Skeletal muscle satellite cell (primary cell): ENCODE measurements around the gene SERTAD1.

Experiments used
- H3K27me3 ChIP-seq: 2 replicates; pipeline ENCODE4 v1.7.0; 2013; ENCODE audit warnings: low read length; ENCODE audit not compliant: control insufficient read depth, insufficient read depth
- H3K36me3 ChIP-seq: 2 replicates; pipeline ENCODE4 v1.7.0; 2013; ENCODE audit warnings: mild to moderate bottlenecking, control low read depth, low read length; ENCODE audit not compliant: insufficient read depth
- H3K4me1 ChIP-seq: 2 replicates; pipeline ENCODE4 v1.7.0; 2013; ENCODE audit warnings: low read length; ENCODE audit not compliant: control insufficient read depth, insufficient read depth
- H3K4me2 ChIP-seq: 2 replicates; pipeline ENCODE4 v1.7.0; 2013; ENCODE audit warnings: mild to moderate bottlenecking, low read length
- H3K4me3 ChIP-seq: 2 replicates; pipeline ENCODE4 v1.7.0; 2013; ENCODE audit warnings: low read length
- H3K9ac ChIP-seq: 2 replicates; pipeline ENCODE4 v1.7.0; 2013; ENCODE audit warnings: mild to moderate bottlenecking, low read depth, low read length, moderate library complexity
- H3K9me3 ChIP-seq: replicated peaks from 2 replicates; pipeline ENCODE4 v1.7.0; 2013; ENCODE audit warnings: mild to moderate bottlenecking, control low read depth, low read length

The SERTAD1 gene

DNA sequence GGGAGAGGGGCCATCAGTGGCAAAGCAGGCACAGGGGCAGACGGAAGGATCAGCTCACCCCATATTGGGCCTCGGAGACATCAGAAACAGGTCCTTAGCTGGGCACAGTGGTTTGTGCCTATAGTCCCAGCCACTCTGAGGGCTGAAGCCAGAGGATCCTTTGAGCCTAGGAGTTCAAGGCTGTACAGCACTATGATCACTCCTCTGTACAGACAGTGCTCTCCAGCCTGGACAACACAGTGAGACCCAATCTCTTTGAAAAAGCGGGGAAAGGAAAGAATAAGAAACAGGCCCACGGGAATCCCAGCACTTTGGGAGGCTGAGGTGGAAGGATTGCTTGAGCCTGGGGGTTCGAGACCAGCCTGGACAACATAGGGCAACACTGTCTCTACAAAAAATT, 6.0 kb downstream of the SERTAD1 start:
- no peak overlapping the region for H3K4me3 ChIP-seq
- no peak overlapping the region for H3K4me2 ChIP-seq
- no peaks in the 10 kb centered on the region for H3K9me3 ChIP-seq
- H3K27me3 ChIP-seq, result no peaks in the 10 kb centered on the region
- H3K4me1 ChIP-seq, result peaks cover 35% of the 10 kb centered on the region
- H3K9ac ChIP-seq, result no peak overlapping the region
- peaks cover 15% of the 10 kb centered on the region for H3K36me3 ChIP-seq

DNA sequence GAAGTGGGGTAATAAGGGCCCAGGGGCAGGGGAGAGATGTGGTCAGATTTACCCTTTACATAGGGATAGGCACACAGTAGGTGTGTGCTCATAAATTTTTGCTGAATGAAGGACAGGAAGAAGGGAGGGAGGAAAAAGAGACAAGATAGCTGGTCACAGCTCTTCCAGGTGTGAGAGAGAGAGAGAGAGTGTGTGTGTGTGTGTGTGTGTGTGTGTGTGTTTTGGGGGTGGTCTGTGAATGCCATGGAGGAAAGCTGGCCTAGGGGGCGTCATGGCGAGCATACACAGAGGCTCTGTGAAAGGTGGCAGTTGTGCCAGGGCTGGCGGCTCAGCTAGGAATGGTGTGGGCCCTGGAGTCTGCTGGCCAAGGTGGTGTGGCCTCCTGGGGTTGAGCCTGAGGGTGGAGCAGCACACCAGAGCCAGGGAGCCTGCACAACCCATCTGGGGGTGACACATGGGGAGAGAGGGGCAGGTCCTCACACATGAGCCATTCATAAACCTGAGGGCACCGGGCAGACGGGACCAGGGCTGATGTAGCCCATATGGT, 6.7 kb downstream of the SERTAD1 start:
- Histone ChIP-seq H3K4me3 (no peak overlapping the region), H3K27me3 (no peaks in the 10 kb centered on the region), H3K4me1 (peaks cover 35% of the 10 kb centered on the region), H3K36me3 (peaks cover 15% of the 10 kb centered on the region), H3K9ac (no peak overlapping the region), H3K4me2 (no peak overlapping the region), H3K9me3 (no peaks in the 10 kb centered on the region)

DNA sequence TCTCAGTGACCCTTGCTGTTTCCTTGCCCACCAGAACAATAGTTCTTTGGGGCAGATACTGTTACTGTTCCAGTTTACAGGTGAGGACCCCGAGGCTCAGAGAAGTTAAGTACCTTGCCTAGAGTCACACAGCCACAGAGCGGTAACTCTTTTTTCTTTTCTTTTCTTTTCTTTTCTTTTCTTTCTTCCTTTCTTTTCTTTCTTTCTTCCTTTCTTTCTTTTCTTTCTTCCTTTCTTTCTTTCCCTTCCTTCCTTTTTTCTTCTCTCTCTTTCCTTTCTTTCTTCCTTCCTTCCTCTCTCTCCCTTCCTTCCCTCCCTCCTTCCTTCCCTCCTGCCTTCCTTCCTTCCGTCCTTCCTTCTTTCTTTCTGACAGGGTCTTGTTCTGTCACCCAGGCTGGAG, 7.8 kb downstream of the SERTAD1 start:
- peaks cover 28% of the 10 kb centered on the region for H3K4me1 ChIP-seq
- no peaks in the 10 kb centered on the region for H3K27me3 ChIP-seq
- H3K9me3 ChIP-seq, result no peaks in the 10 kb centered on the region
- no peak overlapping the region for H3K4me3 ChIP-seq
- H3K9ac ChIP-seq, result no peak overlapping the region
- H3K36me3 ChIP-seq, result peaks cover 11% of the 10 kb centered on the region
- H3K4me2 ChIP-seq, result no peak overlapping the region

DNA sequence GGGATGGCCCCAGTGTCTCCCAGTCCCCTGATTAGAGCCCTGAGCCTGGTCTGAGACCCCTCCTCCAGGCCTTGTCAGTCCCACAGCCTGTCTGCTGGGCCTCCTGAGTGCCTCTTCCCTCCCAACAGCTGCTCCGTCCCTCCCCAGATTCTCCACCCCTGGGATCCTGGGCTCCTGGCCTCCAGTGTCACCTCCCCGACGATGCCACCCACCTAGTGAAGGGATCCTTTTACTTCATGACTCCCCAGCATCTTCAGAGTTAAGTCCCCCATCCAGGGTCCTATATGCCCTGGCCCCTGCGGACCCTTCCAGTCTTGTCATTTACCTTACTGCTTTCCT, 8.2 kb downstream of the SERTAD1 start:
- Histone ChIP-seq H3K36me3 (peaks cover 7% of the 10 kb centered on the region), H3K27me3 (no peaks in the 10 kb centered on the region), H3K9ac (no peak overlapping the region), H3K9me3 (no peaks in the 10 kb centered on the region), H3K4me1 (peaks cover 24% of the 10 kb centered on the region), H3K4me2 (no peak overlapping the region), H3K4me3 (no peak overlapping the region)

DNA sequence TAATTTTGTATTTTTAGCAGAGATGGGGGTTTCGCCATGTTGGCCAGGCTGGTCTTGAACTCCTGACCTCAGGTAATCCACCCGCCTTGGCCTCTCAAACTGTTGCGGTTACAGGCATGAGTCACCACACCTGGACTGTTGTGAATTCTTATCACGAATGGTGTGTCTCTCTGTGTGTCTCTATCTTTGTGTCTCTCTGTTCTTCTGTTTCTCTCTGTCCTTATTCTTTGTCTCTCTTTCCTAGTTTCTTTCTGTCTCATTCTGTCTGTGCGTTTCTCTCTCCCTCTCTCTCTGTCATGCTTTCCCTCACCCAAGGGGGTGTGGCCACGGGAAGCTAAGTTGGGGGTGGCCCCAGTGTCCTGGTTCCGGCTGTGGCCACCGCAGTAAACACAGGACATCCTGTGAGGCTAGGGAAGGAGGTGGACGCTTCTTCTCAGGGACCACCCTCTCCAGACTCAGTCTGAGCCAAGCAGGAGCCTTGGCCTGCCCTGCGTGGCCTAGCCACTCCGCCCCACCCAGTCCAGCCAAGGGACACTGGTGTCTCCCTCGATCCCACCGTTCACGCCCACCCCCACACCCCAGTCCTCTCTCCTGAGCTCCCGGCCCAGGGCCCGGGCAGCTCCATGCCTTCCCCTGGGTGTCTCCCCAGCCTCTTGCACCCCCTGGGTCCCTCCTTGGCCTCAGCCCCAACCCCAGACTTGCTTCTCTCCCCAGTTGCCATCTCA, 8.7 kb downstream of the SERTAD1 start:
- peaks cover 18% of the 10 kb centered on the region for H3K4me1 ChIP-seq
- H3K9ac ChIP-seq, result no peak overlapping the region
- H3K4me2 ChIP-seq, result no peak overlapping the region
- peaks cover 1% of the 10 kb centered on the region for H3K36me3 ChIP-seq
- H3K27me3 ChIP-seq, result no peaks in the 10 kb centered on the region
- no peak overlapping the region for H3K4me3 ChIP-seq
- H3K9me3 ChIP-seq, result no peaks in the 10 kb centered on the region

DNA sequence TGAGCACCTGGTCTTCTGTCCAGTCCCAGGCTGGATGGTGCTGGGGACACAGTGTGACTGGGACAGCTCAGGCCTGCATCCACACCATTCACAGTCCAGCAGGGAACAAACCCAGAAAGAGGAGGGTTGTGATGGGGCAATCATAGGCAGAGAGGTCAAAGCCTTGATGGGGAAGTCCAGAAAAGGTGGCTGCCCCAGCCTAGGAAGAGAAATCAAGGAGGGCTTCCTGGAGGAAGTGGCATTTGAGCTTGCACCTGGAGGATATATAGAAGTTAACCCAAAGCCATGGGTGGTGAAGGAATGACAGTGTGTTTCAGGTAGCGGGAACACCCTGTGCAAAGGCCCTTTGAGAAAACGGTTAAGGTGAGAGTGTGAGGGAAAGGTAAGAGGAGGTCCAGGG, 10.0 kb downstream of the SERTAD1 start:
- Histone ChIP-seq H3K36me3 (no peaks in the 10 kb centered on the region), H3K27me3 (no peaks in the 10 kb centered on the region), H3K4me3 (no peak overlapping the region), H3K9ac (no peak overlapping the region), H3K4me1 (peaks cover 16% of the 10 kb centered on the region), H3K4me2 (no peak overlapping the region), H3K9me3 (no peaks in the 10 kb centered on the region)

DNA sequence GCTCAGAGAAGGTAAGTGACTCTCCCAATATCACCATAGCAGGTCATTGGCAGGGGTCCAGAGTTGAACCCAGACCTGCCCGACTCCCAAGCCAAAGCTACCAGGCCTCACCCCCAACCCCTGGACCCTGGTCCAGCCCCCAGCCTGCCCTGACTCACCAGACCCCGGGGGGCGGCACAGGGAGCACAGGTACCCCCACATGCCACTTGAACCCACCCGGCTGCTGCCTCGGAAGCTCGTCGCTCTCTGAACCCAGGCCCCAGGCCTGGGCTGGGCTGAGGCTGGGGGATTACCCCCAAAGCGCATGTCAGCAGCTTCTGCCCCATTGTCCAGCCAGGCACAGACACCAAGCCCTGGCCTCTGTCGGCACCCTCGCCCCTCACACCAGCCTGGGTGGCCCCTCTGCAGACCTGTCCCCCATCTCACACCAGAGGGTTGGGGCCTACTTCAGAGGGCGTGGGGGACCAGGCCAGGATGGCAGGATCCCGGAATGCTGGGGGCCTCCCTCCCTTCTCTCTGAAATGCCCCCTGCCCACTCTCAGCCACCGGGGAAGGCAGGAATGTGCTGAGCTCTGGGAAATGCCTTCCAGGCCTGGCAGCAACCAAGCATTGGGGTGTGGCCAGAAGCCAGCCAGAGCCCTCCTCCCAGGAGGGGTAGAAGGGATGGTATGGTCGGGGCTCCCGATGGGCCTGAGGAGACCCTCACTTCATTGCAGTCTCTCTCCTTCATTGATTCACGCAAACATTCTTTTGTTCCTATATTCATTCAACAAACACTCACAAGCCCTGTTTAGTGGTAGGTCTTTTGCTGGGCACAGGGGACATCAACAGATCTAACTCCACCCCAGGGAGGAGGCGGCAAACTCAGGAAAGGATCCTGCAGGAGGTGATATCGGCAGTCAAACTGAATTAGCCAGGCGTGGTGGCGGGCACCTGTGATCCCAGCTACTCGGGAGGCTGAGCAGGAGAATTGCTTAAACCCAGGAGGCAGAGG, 11.0 kb downstream of the SERTAD1 start:
- no peaks in the 10 kb centered on the region for H3K27me3 ChIP-seq
- H3K36me3 ChIP-seq, result no peaks in the 10 kb centered on the region
- no peak overlapping the region for H3K4me2 ChIP-seq
- H3K9ac ChIP-seq, result no peak overlapping the region
- peaks cover 15% of the 10 kb centered on the region for H3K4me1 ChIP-seq
- H3K9me3 ChIP-seq, result no peaks in the 10 kb centered on the region
- H3K4me3 ChIP-seq, result no peak overlapping the region

DNA sequence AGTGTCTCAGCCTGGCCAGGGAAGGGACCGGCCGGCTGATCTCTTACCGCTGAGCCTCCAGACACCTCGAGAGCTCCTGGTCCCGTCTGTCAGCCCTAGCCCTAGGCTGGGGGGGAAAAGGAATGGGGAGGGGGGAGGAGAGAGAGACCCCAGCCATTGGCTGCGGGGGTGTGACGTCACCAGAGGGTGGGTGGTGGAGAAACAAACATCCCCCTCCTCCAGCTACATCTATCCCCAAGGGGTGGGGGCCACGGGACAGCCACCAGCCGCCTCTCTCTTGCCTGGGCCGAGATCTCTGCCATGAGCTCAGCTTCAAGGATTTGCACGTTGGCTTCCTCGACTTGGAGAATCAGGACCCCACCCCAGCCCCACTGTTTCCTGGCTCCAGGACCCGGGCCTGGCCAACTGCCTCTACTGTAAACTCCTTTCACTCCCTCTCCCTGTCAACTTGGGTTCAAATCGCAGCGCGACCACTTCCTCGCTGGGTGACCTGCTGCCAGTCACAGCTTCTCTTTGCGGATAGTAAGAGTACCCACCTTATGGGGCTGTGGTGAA, 12.4 kb downstream of the SERTAD1 start, which contains the start of gene PRX:
Gene PRX (minus strand): TSS at position 88 of the 555 bp plus-strand sequence. CDS start 5,446 bp downstream, outside the sequence.
- H3K4me2 ChIP-seq, result no peak within 1 kb of the TSS
- no peak within 1 kb of the TSS for H3K4me3 ChIP-seq
- H3K9ac ChIP-seq, result no peak within 1 kb of the TSS
- no peaks in the 10 kb centered on the region for H3K27me3 ChIP-seq
- peaks cover 15% of the 10 kb centered on the region for H3K4me1 ChIP-seq
- H3K36me3 ChIP-seq, result no peaks in the 10 kb centered on the region
- no peaks in the 10 kb centered on the region for H3K9me3 ChIP-seq

DNA sequence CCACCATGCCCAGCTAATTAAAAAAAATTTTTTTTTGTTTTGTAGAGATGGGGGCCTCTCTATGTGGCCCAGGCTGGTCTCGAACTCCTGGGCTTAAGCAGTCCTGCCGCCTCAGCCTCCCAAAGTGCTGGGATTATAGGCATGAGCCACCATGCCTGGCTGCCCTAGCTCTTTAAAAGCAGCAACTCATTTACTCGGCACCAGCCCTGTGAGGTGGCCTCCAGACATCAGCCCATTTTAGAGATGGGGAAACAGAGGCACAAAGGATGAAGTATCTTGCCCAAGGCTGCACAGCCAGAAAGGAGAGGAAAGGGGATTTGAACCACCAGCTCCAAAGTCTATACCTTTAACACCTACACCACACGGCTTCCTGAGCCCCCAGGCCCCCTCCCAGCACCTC, 12.9 kb downstream of the SERTAD1 start:
- Histone ChIP-seq H3K4me2 (no peak overlapping the region), H3K9ac (no peak overlapping the region), H3K4me1 (peaks cover 15% of the 10 kb centered on the region), H3K4me3 (no peak overlapping the region), H3K36me3 (no peaks in the 10 kb centered on the region), H3K27me3 (no peaks in the 10 kb centered on the region), H3K9me3 (no peaks in the 10 kb centered on the region)

DNA sequence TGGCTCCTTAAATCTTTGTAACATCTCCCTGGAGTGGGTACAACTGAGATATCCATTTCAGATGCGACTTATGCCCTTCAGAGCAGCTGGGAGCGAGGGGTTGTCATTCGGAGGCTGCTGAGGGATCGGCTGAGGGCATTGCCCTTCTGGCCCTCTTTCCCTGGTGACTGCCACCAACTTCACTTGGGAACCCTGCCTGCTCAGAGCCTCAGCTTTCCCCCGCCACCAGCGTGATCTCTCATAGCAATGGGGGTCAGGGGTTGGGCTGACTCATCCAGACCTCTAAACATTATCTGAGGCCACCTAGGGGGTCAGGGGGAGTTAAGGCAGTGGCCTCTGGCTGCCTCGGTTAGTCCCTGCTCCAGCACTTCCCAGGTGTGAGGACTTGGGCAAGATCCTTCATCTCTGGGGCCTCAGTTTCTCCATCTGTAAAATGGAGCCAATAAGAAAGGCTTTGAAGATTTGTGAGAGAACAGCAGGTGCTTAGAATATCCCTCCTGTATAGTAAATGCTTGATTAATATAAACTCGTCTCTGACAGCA, 13.8 kb downstream of the SERTAD1 start:
- Histone ChIP-seq H3K36me3 (no peaks in the 10 kb centered on the region), H3K4me3 (no peak overlapping the region), H3K9me3 (no peaks in the 10 kb centered on the region), H3K4me1 (peaks cover 11% of the 10 kb centered on the region), H3K27me3 (no peaks in the 10 kb centered on the region), H3K9ac (no peak overlapping the region), H3K4me2 (no peak overlapping the region)
